GM12873 (cell line): ENCODE measurements around the gene NR3C2.

Experiments
- CTCF ChIP-seq: IDR thresholded peaks from 2 replicates; pipeline ENCODE4 v1.5.1; 2012; ENCODE audit warnings: low read depth, mild to moderate bottlenecking, moderate library complexity, low read length, control low read depth; ENCODE audit not compliant: insufficient read depth; ENCODE audit errors: missing control alignments

NR3C2 gene

GRCh38 chr4:148286012-148286411, 156.2 kb downstream of the NR3C2 start:
- TF ChIP-seq CTCF: no peak

GRCh38 chr4:148283665-148284064, 158.5 kb downstream of the NR3C2 start:
- no peak for TF ChIP-seq CTCF

- no peak for TF ChIP-seq CTCF
Observed at GRCh38 chr4:148278310-148278709, 163.9 kb downstream of the NR3C2 start.

GRCh38 chr4:148275266-148275665, 166.9 kb downstream of the NR3C2 start:
- no peak for TF ChIP-seq CTCF

- TF ChIP-seq CTCF: no peak
Observed at GRCh38 chr4:148273501-148273986, 168.7 kb downstream of the NR3C2 start.

- TF ChIP-seq CTCF: no peak
Observed at GRCh38 chr4:148271166-148271565, 171.0 kb downstream of the NR3C2 start.

GRCh38 chr4:148270630-148271029, 171.6 kb downstream of the NR3C2 start:
- no peak for TF ChIP-seq CTCF

- TF ChIP-seq CTCF: no peak
Observed at GRCh38 chr4:148268835-148269234, 173.4 kb downstream of the NR3C2 start.
